Right lobe of liver (tissue), 6 donors: Measurements from ENCODE around the gene PDPR. TPM values are rescaled to one million over a fixed set of nuclear protein-coding genes. Genes with fewer than 3 reads are reported as not detected.
A peak's percentile ranks its signal among the peaks of the same experiment; 100 is the strongest.
"Not testable (repeated sequence)": the region's sequence is repeated elsewhere in the genome, so short reads cannot be mapped to it uniquely, and the experiment has no call there.

ENCODE experiments used
- ATAC-seq, 4 donors: fragments of 200-7000 bp; cut with Tn5 transposase; one replicate each; pipeline ENCODE4 v1.9.1; 2020; ENCODE audit warnings: mild to moderate bottlenecking in 4 of 4, moderate library complexity in 4 of 4
- DNase-seq, 3 donors: peaks; one replicate each; pipeline ENCODE4 v3.0.0-alpha.2; 2020
- H3K27ac ChIP-seq, 3 donors: fragments of 200-600 bp; one replicate each; pipeline ENCODE4 v1.8.0; 2022
- H3K27me3 ChIP-seq, 2 donors: fragments of 200-600 bp; one replicate each; pipeline ENCODE4 v1.8.0; 2022
- H3K36me3 ChIP-seq, 4 donors: fragments of 200-600 bp; sonication (generic) in 1 of 4; one replicate each; pipeline versions ENCODE4 v1.5.1 to v1.8.0; 2017 to 2022; ENCODE audit warnings: control low read depth in 1 of 4
- H3K4me1 ChIP-seq, 4 donors: fragments of 200-600 bp; sonication (generic) in 1 of 4; one replicate each; pipeline versions ENCODE4 v1.5.1 to v1.8.0; 2017 to 2022; ENCODE audit warnings: control low read depth in 1 of 4
- H3K4me3 ChIP-seq, 3 donors: fragments of 200-600 bp; one replicate each; pipeline ENCODE4 v1.8.0; 2022
- H3K9me3 ChIP-seq, 4 donors: fragments of 200-600 bp; sonication (generic) in 1 of 4; one replicate each; pipeline versions ENCODE4 v1.5.1 to v1.8.0; 2017 to 2022; ENCODE audit warnings: control low read depth in 1 of 4
- WGBS: methylation state at CpG from one replicate; pipeline ENCODE4 v1.1.6; 2018; ENCODE audit warnings: low coverage, low lambda C conversion rate; ENCODE audit not compliant: insufficient coverage; ENCODE audit errors: missing lambda C conversion rate; 5-methylcytosine and 5-hydroxymethylcytosine counted together
- intact Hi-C, 2 donors: fragments of 100-400 bp; cut with DNase I; formaldehyde crosslinking; loops; one replicate each; pipeline versions ENCODE4 v1.11.2 to v1.14.1; 2022
- total RNA-seq, 6 experiments: library from RNA; depleted of rRNA in 2 of 6; stranded (reverse); fragments of >200 nt in 2 of 6; fragmentation: NEBNext Ultra II Directional in 3 of 6; extraction: Animal tissue kit (Norgen Biotek cat#: 25700) in 3 of 6; gene quantifications; one replicate each; pipeline versions ENCODE4 v1.1.0 to v1.2.4, GENCODE V29; 2016 to 2023
- donor health status: DM: no; HTN: yes; CAD: no.
- donor health status: DM: no; HTN: no; CAD: no.
- donor health status: DM: no; HTN: no; CAD: no.
- donor health status: DM: no; HTN: yes; CAD: no.
- donor health status: DM: no; HTN: yes; CAD: no.

The PDPR gene
- total RNA-seq, 6 experiments from 2014 or later = 6.5 to 10.1 (median 8.3) TPM

- WGBS = 40% methylated on average over 5 of the region's 6 CpGs
These were observed 24.8 kb upstream of the PDPR start for GRCh38 chr16:70089289-70089688.

DNA sequence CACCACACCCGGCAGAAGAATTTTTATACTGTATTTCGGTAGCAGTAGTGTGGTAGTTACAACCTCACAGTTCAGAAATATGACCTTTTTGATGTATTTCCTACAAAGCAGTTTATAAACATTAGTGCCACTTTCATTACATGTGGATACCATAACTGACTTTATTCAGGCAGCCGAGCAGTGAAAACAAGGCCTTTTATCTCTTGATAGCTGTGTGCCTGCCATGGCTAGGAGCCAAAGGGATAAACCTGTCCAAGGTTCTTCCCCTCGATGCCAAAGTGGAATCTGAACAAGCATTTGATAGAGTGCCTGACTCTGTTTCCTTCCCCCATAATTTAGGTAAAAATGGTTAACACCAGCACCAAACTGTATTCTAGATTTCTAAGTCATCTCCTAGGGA, 23.0 kb upstream of the PDPR start:
- peak; percentile 52 to 83 (median 65) for DNase-seq
- 21% methylated on average over 4 of the region's 4 CpGs for WGBS
- intact Hi-C loops, H3K27me3 ChIP-seq, H3K4me1 ChIP-seq, H3K36me3 ChIP-seq, H3K9me3 ChIP-seq, H3K4me3 ChIP-seq: not testable (repeated sequence)
- H3K27ac ChIP-seq = peak overlapping the region in 2 of 3 donors; percentile 29 to 39
- ATAC-seq = peak; percentile 66 to 71 (median 70)

More at GRCh38 chr16:70089289-70089688, 24.8 kb upstream of the PDPR start:
- ATAC-seq = peak in 3 of 4 donors; percentile 51 to 63 (median 56)
- H3K36me3 ChIP-seq, intact Hi-C loops, DNase-seq, H3K4me3 ChIP-seq, H3K27me3 ChIP-seq, H3K9me3 ChIP-seq, H3K4me1 ChIP-seq: not testable (repeated sequence)
- H3K27ac ChIP-seq = peak overlapping the region in 2 of 3 donors; percentile 40 to 57

- H3K36me3 ChIP-seq, H3K4me3 ChIP-seq, DNase-seq, intact Hi-C loops, H3K9me3 ChIP-seq, H3K4me1 ChIP-seq, H3K27me3 ChIP-seq, ATAC-seq, H3K27ac ChIP-seq: not testable (repeated sequence)
- 89% methylated on average over 1 of the region's 1 CpG for WGBS
These were observed 20.0 kb upstream of the PDPR start for GRCh38 chr16:70094096-70094495.

DNA sequence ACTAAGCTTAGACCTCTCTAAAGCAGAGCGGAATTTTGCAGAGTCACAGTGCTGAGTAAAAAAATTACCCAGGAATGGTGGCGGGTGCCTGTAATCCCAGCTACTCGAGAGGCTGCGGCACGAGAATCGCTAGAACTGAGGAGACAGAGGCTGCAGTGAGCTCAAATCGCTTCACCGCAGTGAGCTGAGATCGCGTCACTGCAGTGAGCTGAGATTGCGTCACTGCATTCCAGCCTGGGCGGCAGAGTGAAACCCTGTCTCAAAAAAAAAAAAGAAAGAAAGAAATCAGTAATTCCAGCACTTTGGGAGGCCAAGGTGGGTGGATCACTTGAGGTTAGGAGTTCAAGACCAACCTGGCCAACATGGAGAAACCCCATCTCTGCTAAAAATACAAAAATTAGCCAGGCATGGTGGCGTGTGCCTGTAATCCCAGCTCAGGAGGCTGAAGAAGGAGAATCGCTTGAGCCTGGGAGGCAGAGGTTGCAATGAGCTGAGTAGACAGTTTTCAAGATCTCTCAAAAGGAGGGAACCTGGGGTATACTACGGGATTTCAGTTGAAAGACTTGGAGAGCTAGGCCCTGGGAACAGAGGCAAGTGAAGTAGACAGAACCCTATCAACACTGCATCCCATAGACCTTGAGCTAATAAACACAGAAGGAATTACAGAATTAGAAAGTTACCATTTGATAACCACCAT, 4.4 kb upstream of the PDPR start:
- intact Hi-C loops, ATAC-seq, H3K9me3 ChIP-seq, H3K36me3 ChIP-seq, H3K27me3 ChIP-seq, DNase-seq, H3K4me3 ChIP-seq, H3K4me1 ChIP-seq, H3K27ac ChIP-seq: not testable (repeated sequence)
- WGBS = 49% methylated on average over 4 of the region's 15 CpGs

- intact Hi-C loops, DNase-seq, H3K9me3 ChIP-seq, H3K36me3 ChIP-seq, H3K27ac ChIP-seq, ATAC-seq, H3K4me3 ChIP-seq, H3K27me3 ChIP-seq, H3K4me1 ChIP-seq: not testable (repeated sequence)
- 76% methylated on average over 4 of the region's 6 CpGs for WGBS
These were observed 2.0 kb upstream of the PDPR start for GRCh38 chr16:70112162-70112561.

GRCh38 chr16:70113599-70113981, 542 bp upstream of the PDPR start:
- peak; percentile 30 to 51 (median 42) for ATAC-seq
- H3K36me3 ChIP-seq, DNase-seq, H3K9me3 ChIP-seq, intact Hi-C loops, H3K27me3 ChIP-seq: not testable (repeated sequence)
- peak overlapping the region; percentile 54 to 77 (median 77) for H3K4me3 ChIP-seq
- no CpG with 5 or more reads among the region's 15 CpGs for WGBS
- peak overlapping the region; percentile 33 to 65 (median 60) for H3K27ac ChIP-seq
- peaks cover 0 to 11% (median 0%) of the 10 kb centered on the region in 4 donors for H3K4me1 ChIP-seq

GRCh38 chr16:70118354-70118753, 4.2 kb downstream of the PDPR start:
- H3K36me3 ChIP-seq = peaks cover 0 to 18% (median 6%) of the 10 kb centered on the region in 4 donors
- H3K4me3 ChIP-seq, H3K27ac ChIP-seq, intact Hi-C loops, H3K9me3 ChIP-seq, H3K27me3 ChIP-seq: not testable (repeated sequence)
- peaks cover 0 to 11% (median 0%) of the 10 kb centered on the region in 4 donors for H3K4me1 ChIP-seq
- 40% methylated on average over 4 of the region's 6 CpGs for WGBS
- DNase-seq (peak in 1 of 3 donors; percentile 50), ATAC-seq (peak in 2 of 4 donors; percentile 3 to 4)

GRCh38 chr16:70118776-70119175, 4.6 kb downstream of the PDPR start:
- H3K27ac ChIP-seq, H3K27me3 ChIP-seq, H3K4me3 ChIP-seq, ATAC-seq, intact Hi-C loops, DNase-seq, H3K9me3 ChIP-seq: not testable (repeated sequence)
- H3K4me1 ChIP-seq = peaks cover 0 to 11% (median 0%) of the 10 kb centered on the region in 4 donors
- no CpG with 5 or more reads among the region's 3 CpGs for WGBS
- H3K36me3 ChIP-seq = peaks cover 0 to 23% (median 7%) of the 10 kb centered on the region in 4 donors

DNA sequence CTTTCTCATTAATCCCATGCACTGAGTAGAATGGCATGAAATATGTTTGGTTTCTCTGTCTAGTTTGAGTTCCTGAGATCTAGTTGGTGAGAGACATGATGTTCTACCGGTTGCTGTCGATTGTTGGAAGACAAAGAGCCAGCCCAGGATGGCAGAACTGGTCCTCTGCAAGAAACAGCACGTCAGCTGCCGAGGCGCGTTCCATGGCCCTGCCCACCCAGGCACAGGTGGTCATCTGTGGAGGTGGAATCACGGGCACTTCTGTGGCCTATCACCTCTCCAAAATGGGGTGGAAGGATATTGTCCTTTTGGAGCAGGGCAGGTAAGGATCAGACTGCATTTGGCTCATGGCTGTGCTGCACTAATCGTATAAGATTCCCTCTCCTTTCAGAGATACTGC, 6.3 kb downstream of the PDPR start:
- H3K9me3 ChIP-seq, H3K27me3 ChIP-seq, H3K4me3 ChIP-seq, intact Hi-C loops, H3K27ac ChIP-seq, DNase-seq: not testable (repeated sequence)
- peak in 1 of 4 donors; percentile 12 for ATAC-seq
- 100% methylated on average over 1 of the region's 8 CpGs for WGBS
- peaks cover 0 to 11% (median 0%) of the 10 kb centered on the region in 4 donors for H3K4me1 ChIP-seq
- peaks cover 0 to 31% (median 7%) of the 10 kb centered on the region in 4 donors for H3K36me3 ChIP-seq

GRCh38 chr16:70123822-70124221, 9.7 kb downstream of the PDPR start:
- 86% methylated on average over 12 of the region's 14 CpGs for WGBS
- intact Hi-C loops, H3K27me3 ChIP-seq, H3K9me3 ChIP-seq, DNase-seq, H3K4me1 ChIP-seq, H3K4me3 ChIP-seq, H3K27ac ChIP-seq, ATAC-seq: not testable (repeated sequence)
- peaks cover 0 to 42% (median 22%) of the 10 kb centered on the region in 4 donors for H3K36me3 ChIP-seq

- H3K27ac ChIP-seq, H3K4me1 ChIP-seq, DNase-seq, ATAC-seq, intact Hi-C loops, H3K4me3 ChIP-seq, H3K27me3 ChIP-seq, H3K9me3 ChIP-seq: not testable (repeated sequence)
- WGBS = 94% methylated on average over 11 of the region's 11 CpGs
- H3K36me3 ChIP-seq = peaks cover 0 to 62% (median 33%) of the 10 kb centered on the region in 4 donors
These were observed 12.1 kb downstream of the PDPR start for GRCh38 chr16:70126226-70126625.
